Prostate gland (tissue), 2 donors: ENCODE measurements around the gene RNU5B-1.

ENCODE experiments used
- CTCF ChIP-seq, 4 experiments: fragments of 200-600 bp in 2 of 4; fragments of 450-650 bp in 2 of 4; sonication (generic) in 2 of 4; IDR thresholded peaks; 1 replicate in 3 of 4; 2 replicates in 1 of 4; pipeline ENCODE4 v1.5.1; 2016 to 2019; ENCODE audit warnings: antibody characterized with exemption in 4 of 4, mild to moderate bottlenecking in 2 of 4, moderate library complexity in 2 of 4
- POLR2A ChIP-seq: fragments of 450-650 bp; IDR thresholded peaks from one replicate; pipeline ENCODE4 v1.6.1; 2016; ENCODE audit warnings: antibody characterized with exemption, mild to moderate bottlenecking
- POLR2AphosphoS5 ChIP-seq: sonication (generic); formaldehyde crosslinking; IDR thresholded peaks from one replicate; pipeline ENCODE4 v1.6.1; 2017; ENCODE audit warnings: antibody characterized with exemption

GRCh38 chr15:65339416-65339815 is 34.9 kb downstream of the RNU5B-1 start:
- TF ChIP-seq CTCF (IDR thresholded peaks at IDR 0.05) (no peak), POLR2AphosphoS5 (no peak), POLR2A (no peak)
